ENCODE measurements around the gene MAP7D1. TPM values are rescaled to one million over a fixed set of nuclear protein-coding genes. Genes with fewer than 3 reads are reported as not detected.

Gene MAP7D1
- total RNA-seq, 1 donor from 2014 or later = 71.0 TPM

- H3K4me1 ChIP-seq (ENCODE audit: control insufficient read depth in 3 of 3, insufficient read depth in 3 of 3, low read length in 3 of 3) = peaks cover 65 to 79% (median 69%) of the 10 kb centered on the region in 3 donors
- H3K36me3 ChIP-seq (ENCODE audit: control insufficient read depth in 3 of 3, insufficient read depth in 3 of 3, low read length in 3 of 3) = peaks cover 3 to 5% (median 3%) of the 10 kb centered on the region in 3 donors
- H3K4me3 ChIP-seq (ENCODE audit: low read length in 3 of 3) = no peak overlapping the region
- H3K27me3 ChIP-seq (ENCODE audit: control insufficient read depth in 3 of 3, insufficient read depth in 3 of 3, low read length in 3 of 3) = no peaks in the 10 kb centered on the region
- no peak overlapping the region for H3K9ac ChIP-seq (ENCODE audit: low read depth in 1 of 3, low read length in 3 of 3)
- no peaks in the 10 kb centered on the region for H3K9me3 ChIP-seq (ENCODE audit: control insufficient read depth in 3 of 3, low read length in 3 of 3)
- H3K27ac ChIP-seq (ENCODE audit: low read depth, low read length) = no peak overlapping the region
Measured at GRCh38 chr1:36164361-36164760, 8.4 kb downstream of the MAP7D1 start.

DNA sequence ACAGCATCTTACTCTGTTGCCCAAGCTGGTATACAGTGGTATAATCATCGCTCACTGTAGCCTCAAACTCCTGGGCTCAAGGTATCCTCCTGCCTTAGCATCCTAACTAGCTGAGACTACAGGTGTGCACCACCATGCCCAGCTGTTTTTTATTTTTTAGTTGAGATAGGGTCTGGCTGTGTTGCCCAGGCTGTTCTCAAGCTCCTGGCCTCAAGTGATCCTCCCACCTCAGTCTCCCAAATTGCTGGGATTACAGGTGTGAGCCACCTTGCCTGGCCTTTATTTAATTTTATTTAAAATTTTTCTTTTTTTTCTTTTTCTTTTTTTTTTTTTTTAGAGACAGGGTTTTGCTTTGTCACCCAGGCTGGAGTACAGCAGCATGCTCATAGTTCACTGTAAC is 9.2 kb downstream of the MAP7D1 start:
- Histone ChIP-seq H3K27me3 (ENCODE audit: control insufficient read depth in 3 of 3, insufficient read depth in 3 of 3, low read length in 3 of 3) (no peaks in the 10 kb centered on the region), H3K36me3 (ENCODE audit: control insufficient read depth in 3 of 3, insufficient read depth in 3 of 3, low read length in 3 of 3) (peaks cover 0 to 4% (median 0%) of the 10 kb centered on the region in 3 donors), H3K9me3 (ENCODE audit: control insufficient read depth in 3 of 3, low read length in 3 of 3) (no peaks in the 10 kb centered on the region), H3K9ac (ENCODE audit: low read depth in 1 of 3, low read length in 3 of 3) (no peak overlapping the region), H3K27ac (ENCODE audit: low read depth, low read length) (no peak overlapping the region), H3K4me3 (ENCODE audit: low read length in 3 of 3) (no peak overlapping the region), H3K4me1 (ENCODE audit: control insufficient read depth in 3 of 3, insufficient read depth in 3 of 3, low read length in 3 of 3) (peaks cover 65 to 78% (median 70%) of the 10 kb centered on the region in 3 donors)

- Histone ChIP-seq H3K27ac (ENCODE audit: low read depth, low read length) (peak overlapping the region; percentile 73), H3K4me3 (ENCODE audit: low read length in 3 of 3) (no peak overlapping the region), H3K36me3 (ENCODE audit: control insufficient read depth in 3 of 3, insufficient read depth in 3 of 3, low read length in 3 of 3) (peaks cover 1 to 6% (median 1%) of the 10 kb centered on the region in 3 donors), H3K9me3 (ENCODE audit: control insufficient read depth in 3 of 3, low read length in 3 of 3) (no peaks in the 10 kb centered on the region), H3K27me3 (ENCODE audit: control insufficient read depth in 3 of 3, insufficient read depth in 3 of 3, low read length in 3 of 3) (no peaks in the 10 kb centered on the region), H3K4me1 (ENCODE audit: control insufficient read depth in 3 of 3, insufficient read depth in 3 of 3, low read length in 3 of 3) (peaks cover 65 to 78% (median 70%) of the 10 kb centered on the region in 3 donors), H3K9ac (ENCODE audit: low read depth in 1 of 3, low read length in 3 of 3) (peak overlapping the region in 2 of 3 donors; percentile 40 to 59)
Measured at GRCh38 chr1:36166136-36166535, 10.2 kb downstream of the MAP7D1 start.

GRCh38 chr1:36166938-36167905 is 11.3 kb downstream of the MAP7D1 start:
- Histone ChIP-seq H3K27me3 (ENCODE audit: control insufficient read depth in 3 of 3, insufficient read depth in 3 of 3, low read length in 3 of 3) (no peaks in the 10 kb centered on the region), H3K4me3 (ENCODE audit: low read length in 3 of 3) (peak overlapping the region in 2 of 3 donors; percentile 17 to 30), H3K27ac (ENCODE audit: low read depth, low read length) (peak overlapping the region; percentile 73), H3K36me3 (ENCODE audit: control insufficient read depth in 3 of 3, insufficient read depth in 3 of 3, low read length in 3 of 3) (peaks cover 9 to 14% (median 9%) of the 10 kb centered on the region in 3 donors), H3K9ac (ENCODE audit: low read depth in 1 of 3, low read length in 3 of 3) (peak overlapping the region; percentile 34 to 60 (median 54)), H3K9me3 (ENCODE audit: control insufficient read depth in 3 of 3, low read length in 3 of 3) (no peaks in the 10 kb centered on the region), H3K4me1 (ENCODE audit: control insufficient read depth in 3 of 3, insufficient read depth in 3 of 3, low read length in 3 of 3) (peaks cover 62 to 71% (median 66%) of the 10 kb centered on the region in 3 donors)

- peaks cover 22 to 27% (median 22%) of the 10 kb centered on the region in 3 donors for H3K36me3 ChIP-seq (ENCODE audit: control insufficient read depth in 3 of 3, insufficient read depth in 3 of 3, low read length in 3 of 3)
- no peak overlapping the region for H3K4me3 ChIP-seq (ENCODE audit: low read length in 3 of 3)
- peaks cover 66 to 68% (median 67%) of the 10 kb centered on the region in 3 donors for H3K4me1 ChIP-seq (ENCODE audit: control insufficient read depth in 3 of 3, insufficient read depth in 3 of 3, low read length in 3 of 3)
- peak overlapping the region; percentile 73 for H3K27ac ChIP-seq (ENCODE audit: low read depth, low read length)
- H3K27me3 ChIP-seq (ENCODE audit: control insufficient read depth in 3 of 3, insufficient read depth in 3 of 3, low read length in 3 of 3) = no peaks in the 10 kb centered on the region
- peak overlapping the region in 1 of 3 donors; percentile 45 for H3K9ac ChIP-seq (ENCODE audit: low read depth in 1 of 3, low read length in 3 of 3)
- no peaks in the 10 kb centered on the region for H3K9me3 ChIP-seq (ENCODE audit: control insufficient read depth in 3 of 3, low read length in 3 of 3)
Measured at GRCh38 chr1:36168514-36168913, 12.6 kb downstream of the MAP7D1 start.

- H3K36me3 ChIP-seq (ENCODE audit: control insufficient read depth in 3 of 3, insufficient read depth in 3 of 3, low read length in 3 of 3) = peaks cover 34 to 46% (median 40%) of the 10 kb centered on the region in 3 donors
- no peaks in the 10 kb centered on the region for H3K27me3 ChIP-seq (ENCODE audit: control insufficient read depth in 3 of 3, insufficient read depth in 3 of 3, low read length in 3 of 3)
- H3K4me3 ChIP-seq (ENCODE audit: low read length in 3 of 3) = peak overlapping the region in 2 of 3 donors; percentile 27 to 42
- no peaks in the 10 kb centered on the region for H3K9me3 ChIP-seq (ENCODE audit: control insufficient read depth in 3 of 3, low read length in 3 of 3)
- H3K4me1 ChIP-seq (ENCODE audit: control insufficient read depth in 3 of 3, insufficient read depth in 3 of 3, low read length in 3 of 3) = peaks cover 80 to 88% (median 87%) of the 10 kb centered on the region in 3 donors
- H3K9ac ChIP-seq (ENCODE audit: low read depth in 1 of 3, low read length in 3 of 3) = peak overlapping the region; percentile 55 to 78 (median 77)
- H3K27ac ChIP-seq (ENCODE audit: low read depth, low read length) = peak overlapping the region; percentile 86
Measured at GRCh38 chr1:36170643-36171412, 14.9 kb downstream of the MAP7D1 start.

- H3K9me3 ChIP-seq (ENCODE audit: control insufficient read depth in 3 of 3, low read length in 3 of 3) = no peaks in the 10 kb centered on the region
- H3K9ac ChIP-seq (ENCODE audit: low read depth in 1 of 3, low read length in 3 of 3) = peak overlapping the region in 2 of 3 donors; percentile 44 to 58
- no peak overlapping the region for H3K4me3 ChIP-seq (ENCODE audit: low read length in 3 of 3)
- H3K4me1 ChIP-seq (ENCODE audit: control insufficient read depth in 3 of 3, insufficient read depth in 3 of 3, low read length in 3 of 3) = peaks cover 80 to 89% (median 88%) of the 10 kb centered on the region in 3 donors
- no peaks in the 10 kb centered on the region for H3K27me3 ChIP-seq (ENCODE audit: control insufficient read depth in 3 of 3, insufficient read depth in 3 of 3, low read length in 3 of 3)
- peak overlapping the region; percentile 97 for H3K27ac ChIP-seq (ENCODE audit: low read depth, low read length)
- H3K36me3 ChIP-seq (ENCODE audit: control insufficient read depth in 3 of 3, insufficient read depth in 3 of 3, low read length in 3 of 3) = peaks cover 40 to 56% (median 45%) of the 10 kb centered on the region in 3 donors
Measured at GRCh38 chr1:36172017-36172747, 16.2 kb downstream of the MAP7D1 start.

- Histone ChIP-seq H3K27ac (ENCODE audit: low read depth, low read length) (peak overlapping the region; percentile 97), H3K4me1 (ENCODE audit: control insufficient read depth in 3 of 3, insufficient read depth in 3 of 3, low read length in 3 of 3) (peaks cover 75 to 87% (median 83%) of the 10 kb centered on the region in 3 donors), H3K4me3 (ENCODE audit: low read length in 3 of 3) (no peak overlapping the region), H3K9me3 (ENCODE audit: control insufficient read depth in 3 of 3, low read length in 3 of 3) (no peaks in the 10 kb centered on the region), H3K36me3 (ENCODE audit: control insufficient read depth in 3 of 3, insufficient read depth in 3 of 3, low read length in 3 of 3) (peaks cover 43 to 57% (median 52%) of the 10 kb centered on the region in 3 donors), H3K27me3 (ENCODE audit: control insufficient read depth in 3 of 3, insufficient read depth in 3 of 3, low read length in 3 of 3) (no peaks in the 10 kb centered on the region), H3K9ac (ENCODE audit: low read depth in 1 of 3, low read length in 3 of 3) (peak overlapping the region in 2 of 3 donors; percentile 44 to 58)
Measured at GRCh38 chr1:36172983-36173382, 17.0 kb downstream of the MAP7D1 start.

DNA sequence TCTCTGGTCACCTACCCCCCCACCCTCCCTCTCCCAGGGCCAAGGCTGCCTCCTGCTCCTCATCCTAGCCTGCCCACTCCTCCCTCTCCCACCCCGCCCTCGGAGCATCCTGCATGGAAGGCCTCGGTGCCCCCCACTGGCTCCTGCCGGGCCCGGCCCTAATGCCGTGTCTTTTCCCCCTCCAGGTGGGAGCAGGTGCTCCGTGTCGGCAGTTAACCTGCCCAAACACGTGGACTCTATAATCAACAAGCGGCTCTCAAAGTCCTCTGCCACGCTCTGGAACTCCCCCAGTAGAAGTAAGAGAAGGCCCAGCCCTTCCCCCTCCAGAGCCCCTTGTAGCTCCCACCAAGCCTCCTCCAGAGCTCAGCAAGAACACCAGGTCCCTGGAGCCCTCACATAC is 18.8 kb downstream of the MAP7D1 start:
- Histone ChIP-seq H3K4me1 (ENCODE audit: control insufficient read depth in 3 of 3, insufficient read depth in 3 of 3, low read length in 3 of 3) (peaks cover 64 to 73% (median 73%) of the 10 kb centered on the region in 3 donors), H3K9ac (ENCODE audit: low read depth in 1 of 3, low read length in 3 of 3) (peak overlapping the region; percentile 69 to 96 (median 94)), H3K27ac (ENCODE audit: low read depth, low read length) (peak overlapping the region; percentile 97), H3K36me3 (ENCODE audit: control insufficient read depth in 3 of 3, insufficient read depth in 3 of 3, low read length in 3 of 3) (peaks cover 56 to 71% (median 64%) of the 10 kb centered on the region in 3 donors), H3K27me3 (ENCODE audit: control insufficient read depth in 3 of 3, insufficient read depth in 3 of 3, low read length in 3 of 3) (no peaks in the 10 kb centered on the region), H3K9me3 (ENCODE audit: control insufficient read depth in 3 of 3, low read length in 3 of 3) (no peaks in the 10 kb centered on the region), H3K4me3 (ENCODE audit: low read length in 3 of 3) (peak overlapping the region; percentile 48 to 71 (median 63))
